Measurements from ENCODE around the gene TEX264.
A peak's percentile ranks its signal among the peaks of the same experiment; 100 is the strongest.

TEX264 gene

DNA sequence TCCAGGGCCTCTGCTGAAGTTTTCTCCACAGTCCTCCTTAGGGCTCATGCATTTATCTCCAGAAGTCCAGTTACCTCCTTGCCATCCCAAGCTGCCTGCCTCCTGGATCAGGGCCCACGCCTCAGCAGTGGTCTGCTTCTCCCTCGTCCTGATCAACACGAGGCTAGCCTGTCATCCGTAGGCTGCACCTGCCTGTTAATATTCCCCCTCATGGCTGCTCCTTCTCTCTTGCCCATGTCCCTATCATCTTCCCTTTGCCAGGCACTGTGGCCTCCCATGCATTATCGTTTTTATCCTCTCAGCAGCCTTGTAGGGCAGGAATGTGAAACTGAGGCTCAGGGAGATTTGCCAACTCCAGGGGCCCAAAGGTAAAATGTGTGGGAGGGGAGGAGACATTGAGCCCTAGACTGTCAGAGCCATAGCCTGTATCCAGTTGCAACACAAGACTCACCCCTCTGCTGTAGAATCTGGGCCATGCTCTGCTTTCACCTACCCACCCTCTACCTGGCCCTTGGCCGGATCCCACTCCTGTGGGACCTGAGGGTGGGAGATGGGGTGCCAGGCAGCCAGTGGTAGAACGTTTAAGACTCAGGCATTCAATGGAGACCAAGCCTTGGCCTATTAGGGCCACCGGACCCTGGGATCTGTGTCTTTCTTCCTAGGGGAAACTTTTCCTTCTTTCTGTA lies 40.4 kb downstream of the TEX264 start:
- Mint-ChIP-seq H3K4me3 (no peak overlapping the region), H3K27me3 (ENCODE audit: low read depth) (peaks cover 12% of the 10 kb centered on the region), H3K9me3 (no peaks in the 10 kb centered on the region), H3K36me3 (ENCODE audit: low read depth) (peaks cover 2% of the 10 kb centered on the region), H3K4me1 (ENCODE audit: low read depth) (peaks cover 3% of the 10 kb centered on the region), H3K27ac (no peak overlapping the region)

- Mint-ChIP-seq H3K36me3 (ENCODE audit: low read depth) (peaks cover 2% of the 10 kb centered on the region), H3K4me3 (no peak overlapping the region), H3K27me3 (ENCODE audit: low read depth) (peaks cover 12% of the 10 kb centered on the region), H3K9me3 (no peaks in the 10 kb centered on the region), H3K27ac (no peak overlapping the region), H3K4me1 (ENCODE audit: low read depth) (peaks cover 3% of the 10 kb centered on the region)
These were observed 41.0 kb downstream of the TEX264 start for GRCh38 chr3:51712038-51712420.

DNA sequence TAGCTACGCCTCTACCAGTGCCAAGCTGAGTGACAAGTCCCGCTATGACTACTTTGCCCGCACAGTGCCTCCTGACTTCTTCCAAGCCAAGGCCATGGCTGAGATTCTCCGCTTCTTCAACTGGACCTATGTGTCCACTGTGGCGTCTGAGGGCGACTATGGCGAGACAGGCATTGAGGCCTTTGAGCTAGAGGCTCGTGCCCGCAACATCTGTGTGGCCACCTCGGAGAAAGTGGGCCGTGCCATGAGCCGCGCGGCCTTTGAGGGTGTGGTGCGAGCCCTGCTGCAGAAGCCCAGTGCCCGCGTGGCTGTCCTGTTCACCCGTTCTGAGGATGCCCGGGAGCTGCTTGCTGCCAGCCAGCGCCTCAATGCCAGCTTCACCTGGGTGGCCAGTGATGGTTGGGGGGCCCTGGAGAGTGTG lies 41.5 kb downstream of the TEX264 start:
- Mint-ChIP-seq H3K4me1 (ENCODE audit: low read depth) (peaks cover 3% of the 10 kb centered on the region), H3K4me3 (no peak overlapping the region), H3K27me3 (ENCODE audit: low read depth) (peaks cover 8% of the 10 kb centered on the region), H3K27ac (no peak overlapping the region), H3K9me3 (no peaks in the 10 kb centered on the region), H3K36me3 (ENCODE audit: low read depth) (no peaks in the 10 kb centered on the region)

DNA sequence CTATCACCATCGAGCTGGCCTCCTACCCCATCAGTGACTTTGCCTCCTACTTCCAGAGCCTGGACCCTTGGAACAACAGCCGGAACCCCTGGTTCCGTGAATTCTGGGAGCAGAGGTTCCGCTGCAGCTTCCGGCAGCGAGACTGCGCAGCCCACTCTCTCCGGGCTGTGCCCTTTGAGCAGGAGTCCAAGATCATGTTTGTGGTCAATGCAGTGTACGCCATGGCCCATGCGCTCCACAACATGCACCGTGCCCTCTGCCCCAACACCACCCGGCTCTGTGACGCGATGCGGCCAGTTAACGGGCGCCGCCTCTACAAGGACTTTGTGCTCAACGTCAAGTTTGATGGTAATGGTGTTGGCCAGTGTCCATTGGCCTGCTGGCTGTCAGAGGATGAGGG lies 41.9 kb downstream of the TEX264 start:
- Mint-ChIP-seq H3K9me3 (no peaks in the 10 kb centered on the region), H3K36me3 (ENCODE audit: low read depth) (no peaks in the 10 kb centered on the region), H3K27me3 (ENCODE audit: low read depth) (peaks cover 4% of the 10 kb centered on the region), H3K4me1 (ENCODE audit: low read depth) (peaks cover 3% of the 10 kb centered on the region), H3K4me3 (no peak overlapping the region), H3K27ac (no peak overlapping the region)

GRCh38 chr3:51715231-51715976 lies 44.4 kb downstream of the TEX264 start:
- Mint-ChIP-seq H3K4me1 (ENCODE audit: low read depth) (peaks cover 12% of the 10 kb centered on the region), H3K9me3 (no peaks in the 10 kb centered on the region), H3K36me3 (ENCODE audit: low read depth) (no peaks in the 10 kb centered on the region), H3K27me3 (ENCODE audit: low read depth) (no peaks in the 10 kb centered on the region), H3K27ac (no peak overlapping the region), H3K4me3 (no peak overlapping the region)

GRCh38 chr3:51715977-51716294 lies 44.9 kb downstream of the TEX264 start:
- no peak overlapping the region for H3K4me3 Mint-ChIP-seq
- H3K27ac Mint-ChIP-seq: no peak overlapping the region
- no peaks in the 10 kb centered on the region for H3K9me3 Mint-ChIP-seq
- no peaks in the 10 kb centered on the region for H3K27me3 Mint-ChIP-seq (ENCODE audit: low read depth)
- no peaks in the 10 kb centered on the region for H3K36me3 Mint-ChIP-seq (ENCODE audit: low read depth)
- peaks cover 12% of the 10 kb centered on the region for H3K4me1 Mint-ChIP-seq (ENCODE audit: low read depth)

GRCh38 chr3:51716805-51717204 lies 45.8 kb downstream of the TEX264 start:
- H3K27ac Mint-ChIP-seq: no peak overlapping the region
- H3K36me3 Mint-ChIP-seq (ENCODE audit: low read depth): no peaks in the 10 kb centered on the region
- no peak overlapping the region for H3K4me3 Mint-ChIP-seq
- H3K4me1 Mint-ChIP-seq (ENCODE audit: low read depth): peaks cover 17% of the 10 kb centered on the region
- no peaks in the 10 kb centered on the region for H3K27me3 Mint-ChIP-seq (ENCODE audit: low read depth)
- H3K9me3 Mint-ChIP-seq: no peaks in the 10 kb centered on the region

DNA sequence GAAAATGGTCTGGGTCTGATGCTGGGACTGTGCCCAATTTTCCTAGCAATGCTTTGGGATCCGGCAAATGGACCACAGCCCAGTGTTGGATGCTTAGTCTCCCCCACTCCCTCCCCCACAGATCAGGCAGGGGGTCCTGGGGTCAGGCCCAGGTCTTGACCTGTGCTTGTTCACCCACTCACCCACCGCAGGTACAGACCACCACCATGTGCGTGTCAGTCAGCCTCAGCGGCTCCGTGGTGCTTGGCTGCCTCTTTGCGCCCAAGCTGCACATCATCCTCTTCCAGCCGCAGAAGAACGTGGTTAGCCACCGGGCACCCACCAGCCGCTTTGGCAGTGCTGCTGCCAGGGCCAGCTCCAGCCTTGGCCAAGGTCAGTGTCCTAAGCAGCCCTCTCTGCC lies 46.4 kb downstream of the TEX264 start:
- Mint-ChIP-seq H3K4me3 (no peak overlapping the region), H3K27me3 (ENCODE audit: low read depth) (no peaks in the 10 kb centered on the region), H3K4me1 (ENCODE audit: low read depth) (peaks cover 19% of the 10 kb centered on the region), H3K36me3 (ENCODE audit: low read depth) (no peaks in the 10 kb centered on the region), H3K27ac (no peak overlapping the region), H3K9me3 (no peaks in the 10 kb centered on the region)

DNA sequence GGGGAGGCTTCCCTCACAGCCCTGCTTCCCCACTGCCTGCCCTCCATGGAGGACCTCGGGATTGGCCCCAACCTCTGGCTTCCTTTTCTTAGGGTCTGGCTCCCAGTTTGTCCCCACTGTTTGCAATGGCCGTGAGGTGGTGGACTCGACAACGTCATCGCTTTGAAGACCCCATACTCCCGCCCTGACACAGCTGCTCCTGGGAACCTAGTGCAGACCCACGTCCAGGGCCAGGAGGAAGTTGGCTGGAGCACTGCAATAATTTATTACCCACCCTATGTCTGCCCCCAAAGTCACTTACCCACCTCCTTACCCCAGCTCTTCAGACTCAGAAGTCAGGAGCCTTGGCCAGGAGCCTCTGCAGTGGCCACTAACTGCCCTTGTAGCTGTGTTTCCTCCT lies 46.9 kb downstream of the TEX264 start:
- H3K36me3 Mint-ChIP-seq (ENCODE audit: low read depth): no peaks in the 10 kb centered on the region
- H3K27ac Mint-ChIP-seq: no peak overlapping the region
- H3K4me3 Mint-ChIP-seq: no peak overlapping the region
- H3K9me3 Mint-ChIP-seq: no peaks in the 10 kb centered on the region
- no peaks in the 10 kb centered on the region for H3K27me3 Mint-ChIP-seq (ENCODE audit: low read depth)
- peaks cover 19% of the 10 kb centered on the region for H3K4me1 Mint-ChIP-seq (ENCODE audit: low read depth)

DNA sequence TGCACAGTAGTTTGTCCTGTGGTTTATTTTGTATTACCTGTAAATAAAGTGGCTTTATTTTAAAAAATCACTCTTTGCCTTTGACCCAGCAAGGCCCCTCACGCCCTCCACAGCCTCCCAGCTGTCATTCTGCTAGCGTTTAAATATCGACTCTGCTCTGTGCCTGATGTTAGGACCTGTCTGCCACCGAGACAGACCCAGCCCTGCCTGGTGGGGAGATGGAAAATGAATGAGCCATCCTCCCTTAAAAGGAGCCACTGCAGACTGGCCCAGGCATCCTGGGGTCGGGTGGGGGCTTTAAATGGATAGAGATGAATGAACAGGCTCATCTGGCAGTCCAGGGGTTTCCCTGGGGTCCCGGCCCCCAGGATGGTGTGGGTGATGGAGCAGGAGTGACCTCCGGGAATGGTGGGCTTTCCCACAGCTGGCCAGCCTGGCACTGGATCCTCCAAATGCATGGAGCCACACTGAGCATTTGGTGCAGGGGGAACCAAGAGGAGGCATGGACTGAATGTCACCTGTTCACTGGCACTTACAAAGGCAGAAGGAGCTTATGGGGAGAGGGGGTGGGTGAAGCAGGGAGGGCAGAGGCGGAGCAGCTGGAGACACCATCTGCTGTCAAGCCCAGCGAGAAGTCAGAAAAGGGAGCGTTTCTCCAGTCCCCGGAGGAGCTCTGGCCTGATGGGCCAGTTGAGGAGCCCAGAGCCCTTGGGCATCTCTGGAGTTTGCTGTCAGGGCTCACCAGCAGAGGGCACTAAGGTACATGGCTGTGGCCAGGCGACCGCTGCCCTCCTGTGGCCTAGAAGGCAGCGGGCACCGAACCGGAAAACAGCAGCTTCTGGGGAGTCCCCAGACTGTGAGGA lies 47.7 kb downstream of the TEX264 start:
- Mint-ChIP-seq H3K36me3 (ENCODE audit: low read depth) (no peaks in the 10 kb centered on the region), H3K9me3 (no peaks in the 10 kb centered on the region), H3K4me1 (ENCODE audit: low read depth) (peaks cover 19% of the 10 kb centered on the region), H3K4me3 (no peak overlapping the region), H3K27ac (no peak overlapping the region), H3K27me3 (ENCODE audit: low read depth) (no peaks in the 10 kb centered on the region)

DNA sequence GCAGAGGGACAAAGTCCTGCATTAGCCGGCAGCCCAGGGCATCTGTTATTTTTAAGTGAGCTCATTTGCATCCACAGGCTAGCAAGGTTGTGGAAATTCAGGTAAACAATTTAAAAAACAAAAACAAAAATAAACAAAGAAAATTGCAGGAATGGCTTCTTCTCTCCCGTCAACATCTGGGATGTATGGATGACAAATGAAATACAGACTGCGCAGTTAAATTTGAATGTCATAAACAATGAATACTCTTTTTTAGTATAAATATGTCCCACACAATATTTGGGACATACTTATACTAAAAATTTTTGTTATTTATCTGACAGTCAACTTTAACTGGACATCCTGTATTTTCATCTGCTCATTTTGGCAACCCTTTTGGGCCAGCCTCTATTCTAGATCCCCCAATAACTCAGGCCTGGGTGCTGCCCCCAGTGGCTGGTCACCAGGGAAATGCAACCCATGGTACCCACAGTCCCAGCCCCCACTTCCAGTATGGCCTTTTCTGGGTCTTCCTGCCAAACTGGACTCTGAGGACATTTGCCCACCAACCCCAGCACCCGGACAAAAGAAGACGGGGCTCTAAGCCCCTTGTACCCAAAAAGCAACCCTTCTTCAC lies 48.5 kb downstream of the TEX264 start:
- Mint-ChIP-seq H3K4me3 (no peak overlapping the region), H3K27me3 (ENCODE audit: low read depth) (no peaks in the 10 kb centered on the region), H3K27ac (no peak overlapping the region), H3K9me3 (no peaks in the 10 kb centered on the region), H3K36me3 (ENCODE audit: low read depth) (no peaks in the 10 kb centered on the region), H3K4me1 (ENCODE audit: low read depth) (peaks cover 19% of the 10 kb centered on the region)

DNA sequence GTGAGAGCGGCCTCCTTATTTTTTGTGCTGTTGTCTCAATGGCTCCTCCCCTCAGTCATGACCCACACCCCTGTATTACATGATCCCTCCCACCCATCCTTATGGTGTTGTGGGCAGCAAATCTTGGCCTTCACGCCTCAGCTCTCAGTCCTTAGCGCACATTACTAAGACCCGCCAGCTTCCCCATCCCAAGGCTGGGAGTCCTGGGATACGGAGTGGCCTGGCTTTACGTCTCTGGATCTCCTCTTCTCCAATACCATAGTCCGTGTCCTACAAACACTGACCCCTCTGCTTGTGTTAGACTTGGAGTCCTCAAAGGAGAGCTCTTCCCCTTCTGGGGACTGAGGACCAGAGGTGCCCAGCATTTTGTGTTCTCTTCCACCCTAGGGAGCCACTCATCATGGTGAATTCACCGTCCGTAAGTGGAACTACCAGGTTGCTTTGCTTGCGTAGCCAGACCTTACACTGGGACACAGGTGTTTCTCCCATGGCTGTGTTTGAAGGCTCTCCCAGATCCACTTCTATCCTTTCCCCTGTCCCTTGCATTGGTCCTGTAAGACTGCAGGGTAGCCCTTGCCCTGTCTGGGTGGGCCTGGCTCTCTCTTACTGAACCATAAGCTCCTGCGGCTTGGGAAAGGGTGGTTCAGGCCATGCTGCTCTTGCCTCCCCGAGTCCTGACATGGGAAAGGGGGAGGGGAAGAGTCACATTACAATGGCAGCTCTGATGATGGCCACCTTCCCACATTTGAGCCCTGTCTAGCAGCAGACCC lies 49.4 kb downstream of the TEX264 start:
- Mint-ChIP-seq H3K36me3 (ENCODE audit: low read depth) (no peaks in the 10 kb centered on the region), H3K27me3 (ENCODE audit: low read depth) (no peaks in the 10 kb centered on the region), H3K4me1 (ENCODE audit: low read depth) (peaks cover 19% of the 10 kb centered on the region), H3K4me3 (no peak overlapping the region), H3K9me3 (no peaks in the 10 kb centered on the region), H3K27ac (peak overlapping the region; percentile 13)

DNA sequence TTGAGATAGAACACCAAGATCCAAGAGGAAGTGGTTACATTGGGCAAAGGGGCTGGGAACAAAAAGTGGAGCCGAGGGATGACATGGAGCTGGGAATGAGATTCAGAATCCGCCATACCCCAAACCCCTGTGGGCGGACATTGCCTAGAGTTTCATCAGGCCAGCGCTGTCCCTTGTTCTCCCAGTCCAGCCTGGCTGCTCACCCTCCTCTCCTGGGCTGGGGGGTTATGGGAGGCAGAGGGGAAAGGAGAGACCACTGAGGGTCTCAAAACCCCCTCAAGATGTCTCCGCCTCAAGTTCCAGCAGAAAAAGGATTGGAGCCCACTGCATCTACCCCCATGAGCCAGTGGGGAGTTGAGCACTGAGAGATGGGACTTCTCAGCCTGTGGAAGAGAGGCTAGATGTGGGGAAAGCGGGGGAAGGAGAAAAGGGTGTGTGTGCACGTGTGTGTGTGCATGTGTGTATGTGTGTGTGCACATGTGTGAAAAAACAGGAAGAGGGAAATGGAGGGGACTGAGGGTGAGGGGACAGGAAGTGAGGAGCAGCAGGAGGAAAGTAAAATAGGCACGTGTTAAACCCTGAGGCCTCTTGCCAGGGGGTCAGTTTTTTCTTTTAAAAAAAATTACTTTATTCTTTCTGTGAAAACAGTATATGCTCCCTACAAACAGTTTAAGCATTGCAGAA lies 50.2 kb downstream of the TEX264 start:
- Mint-ChIP-seq H3K27ac (peak overlapping the region; percentile 50), H3K36me3 (ENCODE audit: low read depth) (no peaks in the 10 kb centered on the region), H3K4me3 (no peak overlapping the region), H3K4me1 (ENCODE audit: low read depth) (peaks cover 19% of the 10 kb centered on the region), H3K27me3 (ENCODE audit: low read depth) (no peaks in the 10 kb centered on the region), H3K9me3 (no peaks in the 10 kb centered on the region)
